A549 (cell line): Measurements from ENCODE around the gene DHX36.

Source experiments
- CBX2 ChIP-seq: fragments of 200-600 bp; sonication (generic); IDR thresholded peaks from 2 replicates; pipeline ENCODE4 v1.6.1; 2016; ENCODE audit warnings: low read depth, mild to moderate bottlenecking, borderline replicate concordance
- HOXB5 ChIP-seq: fragments of 250-450 bp; sonication (Bioruptor Pico); IDR thresholded peaks from 2 replicates; pipeline ENCODE4 v1.5.0; 2020; ENCODE audit warnings: mild to moderate bottlenecking, moderate library complexity
- POLR2AphosphoS2 ChIP-seq: conservative IDR thresholded peaks from 2 replicates; pipeline ENCODE4 v1.6.1; 2012; ENCODE audit warnings: low read length, improper control_type of control experiment, inconsistent platforms
- TF ChIP-seq, protein P1 (sequence below): IDR thresholded peaks from 2 replicates; pipeline ENCODE4 v1.6.1; 2012
- TF ChIP-seq, protein P2 (sequence below): fragments of 200-600 bp; sonication (generic); IDR thresholded peaks from 2 replicates; pipeline ENCODE4 v1.6.1; 2016; ENCODE audit warnings: antibody characterized with exemption, mild to moderate bottlenecking, moderate library complexity
- TF ChIP-seq, protein P3 (sequence below): fragments of >200 bp; sonication (Bioruptor Twin); formaldehyde crosslinking; IDR thresholded peaks from 3 replicates; pipeline ENCODE4 v1.5.1; 2016

DNA sequence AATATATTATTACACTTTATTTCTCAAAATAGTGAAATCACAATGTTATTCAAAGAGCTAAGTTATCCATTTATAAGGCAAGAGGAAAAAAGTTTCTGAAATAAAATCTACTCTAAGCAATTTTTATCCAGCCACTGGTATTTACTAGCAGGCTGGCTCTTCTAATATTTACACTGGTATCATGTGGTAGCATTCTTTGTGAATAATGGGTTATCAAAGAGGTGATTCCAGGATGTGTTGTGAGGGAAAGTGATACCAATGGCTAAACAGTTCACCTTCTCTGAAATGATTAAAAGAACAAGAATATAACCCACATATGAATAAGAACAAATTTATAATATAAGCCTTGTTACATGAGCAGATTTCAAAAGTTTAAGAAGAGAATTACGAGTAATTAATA lies 44.1 kb downstream of the DHX36 start:
- TF ChIP-seq, protein P1, sequence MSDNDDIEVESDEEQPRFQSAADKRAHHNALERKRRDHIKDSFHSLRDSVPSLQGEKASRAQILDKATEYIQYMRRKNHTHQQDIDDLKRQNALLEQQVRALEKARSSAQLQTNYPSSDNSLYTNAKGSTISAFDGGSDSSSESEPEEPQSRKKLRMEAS: no peak
- TF ChIP-seq HOXB5 (CRISPR knock-in tag) (no peak), CBX2 (no peak), POLR2AphosphoS2 (no peak)
- TF ChIP-seq, protein P2, sequence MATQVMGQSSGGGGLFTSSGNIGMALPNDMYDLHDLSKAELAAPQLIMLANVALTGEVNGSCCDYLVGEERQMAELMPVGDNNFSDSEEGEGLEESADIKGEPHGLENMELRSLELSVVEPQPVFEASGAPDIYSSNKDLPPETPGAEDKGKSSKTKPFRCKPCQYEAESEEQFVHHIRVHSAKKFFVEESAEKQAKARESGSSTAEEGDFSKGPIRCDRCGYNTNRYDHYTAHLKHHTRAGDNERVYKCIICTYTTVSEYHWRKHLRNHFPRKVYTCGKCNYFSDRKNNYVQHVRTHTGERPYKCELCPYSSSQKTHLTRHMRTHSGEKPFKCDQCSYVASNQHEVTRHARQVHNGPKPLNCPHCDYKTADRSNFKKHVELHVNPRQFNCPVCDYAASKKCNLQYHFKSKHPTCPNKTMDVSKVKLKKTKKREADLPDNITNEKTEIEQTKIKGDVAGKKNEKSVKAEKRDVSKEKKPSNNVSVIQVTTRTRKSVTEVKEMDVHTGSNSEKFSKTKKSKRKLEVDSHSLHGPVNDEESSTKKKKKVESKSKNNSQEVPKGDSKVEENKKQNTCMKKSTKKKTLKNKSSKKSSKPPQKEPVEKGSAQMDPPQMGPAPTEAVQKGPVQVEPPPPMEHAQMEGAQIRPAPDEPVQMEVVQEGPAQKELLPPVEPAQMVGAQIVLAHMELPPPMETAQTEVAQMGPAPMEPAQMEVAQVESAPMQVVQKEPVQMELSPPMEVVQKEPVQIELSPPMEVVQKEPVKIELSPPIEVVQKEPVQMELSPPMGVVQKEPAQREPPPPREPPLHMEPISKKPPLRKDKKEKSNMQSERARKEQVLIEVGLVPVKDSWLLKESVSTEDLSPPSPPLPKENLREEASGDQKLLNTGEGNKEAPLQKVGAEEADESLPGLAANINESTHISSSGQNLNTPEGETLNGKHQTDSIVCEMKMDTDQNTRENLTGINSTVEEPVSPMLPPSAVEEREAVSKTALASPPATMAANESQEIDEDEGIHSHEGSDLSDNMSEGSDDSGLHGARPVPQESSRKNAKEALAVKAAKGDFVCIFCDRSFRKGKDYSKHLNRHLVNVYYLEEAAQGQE: no peak
- TF ChIP-seq, protein P3, sequence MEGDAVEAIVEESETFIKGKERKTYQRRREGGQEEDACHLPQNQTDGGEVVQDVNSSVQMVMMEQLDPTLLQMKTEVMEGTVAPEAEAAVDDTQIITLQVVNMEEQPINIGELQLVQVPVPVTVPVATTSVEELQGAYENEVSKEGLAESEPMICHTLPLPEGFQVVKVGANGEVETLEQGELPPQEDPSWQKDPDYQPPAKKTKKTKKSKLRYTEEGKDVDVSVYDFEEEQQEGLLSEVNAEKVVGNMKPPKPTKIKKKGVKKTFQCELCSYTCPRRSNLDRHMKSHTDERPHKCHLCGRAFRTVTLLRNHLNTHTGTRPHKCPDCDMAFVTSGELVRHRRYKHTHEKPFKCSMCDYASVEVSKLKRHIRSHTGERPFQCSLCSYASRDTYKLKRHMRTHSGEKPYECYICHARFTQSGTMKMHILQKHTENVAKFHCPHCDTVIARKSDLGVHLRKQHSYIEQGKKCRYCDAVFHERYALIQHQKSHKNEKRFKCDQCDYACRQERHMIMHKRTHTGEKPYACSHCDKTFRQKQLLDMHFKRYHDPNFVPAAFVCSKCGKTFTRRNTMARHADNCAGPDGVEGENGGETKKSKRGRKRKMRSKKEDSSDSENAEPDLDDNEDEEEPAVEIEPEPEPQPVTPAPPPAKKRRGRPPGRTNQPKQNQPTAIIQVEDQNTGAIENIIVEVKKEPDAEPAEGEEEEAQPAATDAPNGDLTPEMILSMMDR: no peak
